ENCODE measurements around the gene FARSB.

Gene FARSB

GRCh38 chr2:222548992-222549391, 106.9 kb downstream of the FARSB start:
- DNase-seq (ENCODE audit: low spot score), result no peak

GRCh38 chr2:222547083-222547482, 108.8 kb downstream of the FARSB start:
- DNase-seq (ENCODE audit: low spot score), result no peak

GRCh38 chr2:222545823-222546795, 109.8 kb downstream of the FARSB start:
- no peak for DNase-seq (ENCODE audit: low spot score)

- DNase-seq (ENCODE audit: low spot score), result no peak
Observed at GRCh38 chr2:222544661-222545060, 111.2 kb downstream of the FARSB start.

GRCh38 chr2:222538535-222538934, 117.4 kb downstream of the FARSB start:
- no peak for DNase-seq (ENCODE audit: low spot score)

GRCh38 chr2:222535477-222535876, 120.4 kb downstream of the FARSB start:
- DNase-seq (ENCODE audit: low spot score), result no peak

- DNase-seq (ENCODE audit: low spot score), result no peak
Observed at GRCh38 chr2:222532315-222532714, 123.6 kb downstream of the FARSB start.

GRCh38 chr2:222526480-222527277, 129.2 kb downstream of the FARSB start:
- DNase-seq (ENCODE audit: low spot score), result no peak

- no peak for DNase-seq (ENCODE audit: low spot score)
Observed at GRCh38 chr2:222525811-222526210, 130.1 kb downstream of the FARSB start.

- no peak for DNase-seq (ENCODE audit: low spot score)
Observed at GRCh38 chr2:222523783-222524544, 131.9 kb downstream of the FARSB start.

GRCh38 chr2:222522082-222522481, 133.8 kb downstream of the FARSB start:
- no peak for DNase-seq (ENCODE audit: low spot score)

GRCh38 chr2:222521099-222521498, 134.8 kb downstream of the FARSB start:
- no peak for DNase-seq (ENCODE audit: low spot score)

All from AG08396 (cell line).